ENCODE results near the gene PRKAR2A. TPM values are rescaled to one million over a fixed set of nuclear protein-coding genes. Genes with fewer than 3 reads are reported as not detected.

Gene PRKAR2A
- total RNA-seq, 1 donor from 2014 or later, result 34.5 TPM

GRCh38 chr3:48855681-48856447 is 8.2 kb upstream of the PRKAR2A start:
- Mint-ChIP-seq H3K27me3 (no peaks in the 10 kb centered on the region), H3K36me3 (ENCODE audit: insufficient read depth) (peaks cover 2% of the 10 kb centered on the region), H3K27ac (no peak overlapping the region), H3K4me1 (ENCODE audit: low read depth) (no peaks in the 10 kb centered on the region), H3K9me3 (ENCODE audit: low read depth) (no peaks in the 10 kb centered on the region), H3K4me3 (ENCODE audit: low read depth) (no peak overlapping the region)
- no peak for DNase-seq (ENCODE audit: low spot score, unreplicated experiment)
- no peak for TF ChIP-seq CTCF (IDR thresholded peaks at IDR 0.05; ENCODE audit: unreplicated experiment)

DNA sequence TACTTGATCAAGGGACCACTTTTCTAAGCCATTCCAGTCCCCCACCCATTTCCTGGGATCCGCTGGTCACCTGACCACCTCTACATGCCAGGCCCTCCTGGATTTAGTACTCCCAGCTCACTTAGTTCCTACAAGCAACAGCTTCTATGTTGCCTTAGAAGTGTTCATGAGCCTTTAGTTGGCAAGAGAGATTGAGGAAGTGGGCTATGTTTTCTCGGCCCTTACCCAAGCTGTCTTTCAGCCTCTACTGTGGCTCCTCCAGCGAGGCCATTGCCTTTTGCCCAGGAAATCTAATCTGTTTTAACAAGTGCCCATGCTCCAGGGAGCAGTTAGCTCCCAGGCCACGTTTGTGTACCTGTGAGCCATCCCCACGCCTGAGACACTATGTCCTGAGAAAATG is 4.5 kb upstream of the PRKAR2A start:
- peaks cover 3% of the 10 kb centered on the region for H3K4me1 Mint-ChIP-seq (ENCODE audit: low read depth)
- no peak for DNase-seq (ENCODE audit: low spot score, unreplicated experiment)
- no peaks in the 10 kb centered on the region for H3K27me3 Mint-ChIP-seq
- H3K27ac Mint-ChIP-seq, result no peak overlapping the region
- TF ChIP-seq CTCF (IDR thresholded peaks at IDR 0.05; ENCODE audit: unreplicated experiment), result no peak
- no peak overlapping the region for H3K4me3 Mint-ChIP-seq (ENCODE audit: low read depth)
- H3K9me3 Mint-ChIP-seq (ENCODE audit: low read depth), result no peaks in the 10 kb centered on the region
- H3K36me3 Mint-ChIP-seq (ENCODE audit: insufficient read depth), result no peaks in the 10 kb centered on the region

DNA sequence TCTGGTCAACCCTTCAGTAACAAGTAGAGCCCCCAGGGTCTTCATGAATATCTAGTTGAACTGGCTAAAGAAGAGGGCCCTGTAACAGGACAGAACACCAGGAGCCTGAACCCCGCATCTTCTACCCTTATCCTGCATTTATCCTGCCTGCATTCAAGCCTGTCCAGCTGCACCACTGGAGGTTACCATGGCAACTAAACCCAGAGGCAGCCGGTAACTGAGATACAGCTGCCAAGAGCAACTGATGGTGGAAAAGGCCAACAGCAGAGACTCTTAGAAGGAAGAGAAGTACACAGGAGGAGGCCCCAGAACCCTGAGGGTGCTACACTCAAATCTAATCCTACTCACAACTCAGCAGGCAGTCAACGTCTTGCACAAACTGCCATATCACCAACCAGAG is 3.7 kb upstream of the PRKAR2A start:
- H3K27me3 Mint-ChIP-seq, result no peaks in the 10 kb centered on the region
- H3K27ac Mint-ChIP-seq, result no peak overlapping the region

DNA sequence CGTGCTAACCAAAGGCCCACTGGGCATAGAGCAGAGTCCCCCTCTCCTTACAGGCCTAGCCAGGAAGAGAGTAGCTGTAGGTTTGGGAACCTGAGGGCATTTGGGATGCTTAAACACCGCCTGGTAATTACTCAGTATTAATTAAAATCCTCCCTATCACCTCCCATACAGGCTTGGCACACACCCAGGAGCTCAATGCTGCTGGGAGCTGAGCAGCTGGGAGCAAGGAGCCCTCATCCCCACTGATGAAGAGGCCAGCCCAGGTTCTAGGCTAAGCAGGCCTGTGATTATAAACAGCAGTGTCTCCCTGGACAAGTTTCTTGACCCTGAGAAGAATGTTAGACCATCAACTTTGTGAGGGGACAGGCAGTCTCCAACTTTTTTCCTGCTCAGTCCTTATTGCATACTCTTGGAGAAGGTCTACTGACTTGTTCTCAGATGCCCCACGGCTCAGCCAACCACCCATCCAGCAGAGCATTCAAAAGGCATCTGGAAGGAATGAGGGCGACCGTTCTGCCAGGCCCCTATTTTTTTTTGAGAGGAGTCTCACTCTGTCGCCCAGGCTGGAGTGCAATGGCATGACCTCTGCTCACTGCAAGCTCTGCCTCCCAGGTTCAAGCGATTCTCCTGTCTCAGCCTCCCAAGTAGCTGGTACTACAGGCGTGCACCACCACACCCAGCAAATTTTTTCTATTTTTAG is 1.3 kb upstream of the PRKAR2A start:
- Mint-ChIP-seq H3K9me3 (ENCODE audit: low read depth) (no peaks in the 10 kb centered on the region), H3K4me3 (ENCODE audit: low read depth) (no peak overlapping the region), H3K27me3 (no peaks in the 10 kb centered on the region), H3K4me1 (ENCODE audit: low read depth) (peaks cover 5% of the 10 kb centered on the region), H3K36me3 (ENCODE audit: insufficient read depth) (no peaks in the 10 kb centered on the region), H3K27ac (no peak overlapping the region)
- no peak for DNase-seq (ENCODE audit: low spot score, unreplicated experiment)
- no peak for TF ChIP-seq CTCF (IDR thresholded peaks at IDR 0.05; ENCODE audit: unreplicated experiment)

More for the DNA sequence above, 3.7 kb upstream of the PRKAR2A start:
- Mint-ChIP-seq H3K36me3 (ENCODE audit: insufficient read depth) (no peaks in the 10 kb centered on the region), H3K9me3 (ENCODE audit: low read depth) (no peaks in the 10 kb centered on the region), H3K4me3 (ENCODE audit: low read depth) (no peak overlapping the region), H3K4me1 (ENCODE audit: low read depth) (peaks cover 5% of the 10 kb centered on the region)
- no peak for DNase-seq (ENCODE audit: low spot score, unreplicated experiment)
- no peak for TF ChIP-seq CTCF (IDR thresholded peaks at IDR 0.05; ENCODE audit: unreplicated experiment)

DNA sequence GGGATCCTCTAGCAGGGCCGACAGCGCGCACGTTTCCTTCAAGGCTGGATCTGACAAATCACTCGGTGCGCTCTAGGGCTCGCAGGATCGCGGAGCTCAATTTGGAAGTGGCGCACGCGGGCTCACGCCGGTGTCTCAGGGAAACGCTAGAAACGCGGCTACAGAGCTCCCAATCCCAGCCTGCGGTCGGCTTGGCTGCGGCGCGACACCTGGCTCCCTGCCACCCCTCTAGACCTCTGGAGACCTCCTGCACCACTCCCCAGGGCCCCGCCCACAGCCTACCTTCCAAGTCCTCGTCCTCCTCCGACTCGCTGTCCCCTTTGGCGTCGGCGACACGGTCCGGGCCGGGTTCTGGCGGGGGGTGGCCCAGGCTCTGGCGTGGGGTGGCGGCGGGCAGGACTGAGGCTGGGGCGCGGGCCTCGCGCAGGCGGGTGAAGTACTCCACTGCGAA is 596 bp downstream of the PRKAR2A start:
- peak; percentile 49 for DNase-seq (ENCODE audit: low spot score, unreplicated experiment)
- peak overlapping the region; percentile 84 for H3K27ac Mint-ChIP-seq
- no peaks in the 10 kb centered on the region for H3K9me3 Mint-ChIP-seq (ENCODE audit: low read depth)
- no peak for TF ChIP-seq CTCF (IDR thresholded peaks at IDR 0.05; ENCODE audit: unreplicated experiment)
- H3K27me3 Mint-ChIP-seq, result no peaks in the 10 kb centered on the region
- H3K36me3 Mint-ChIP-seq (ENCODE audit: insufficient read depth), result no peaks in the 10 kb centered on the region
- peak overlapping the region; percentile 77 for H3K4me3 Mint-ChIP-seq (ENCODE audit: low read depth)
- peaks cover 5% of the 10 kb centered on the region for H3K4me1 Mint-ChIP-seq (ENCODE audit: low read depth)
